BLaER1 (cell line): ENCODE data around the gene SYNGR4.
"Not testable (repeated sequence)": the region's sequence is repeated elsewhere in the genome, so short reads cannot be mapped to it uniquely, and the experiment has no call there.

Source experiments
- H3K27ac ChIP-seq: shearing (Covaris generic); formaldehyde crosslinking; 2 replicates; pipeline ENCODE4 v1.8.1; 2022
- H3K27me3 ChIP-seq: shearing (Covaris generic); formaldehyde crosslinking; 2 replicates; pipeline ENCODE4 v1.8.1; 2022
- H3K36me3 ChIP-seq: shearing (Covaris generic); formaldehyde crosslinking; 2 replicates; pipeline ENCODE4 v1.8.1; 2022
- H3K4me1 ChIP-seq: shearing (Covaris generic); formaldehyde crosslinking; 2 replicates; pipeline ENCODE4 v1.8.1; 2022
- H3K4me2 ChIP-seq: shearing (Covaris generic); formaldehyde crosslinking; 2 replicates; pipeline ENCODE4 v1.8.1; 2022
- H3K4me3 ChIP-seq: shearing (Covaris generic); formaldehyde crosslinking; 2 replicates; pipeline ENCODE4 v1.8.1; 2022
- H3K9ac ChIP-seq: shearing (Covaris generic); formaldehyde crosslinking; 2 replicates; pipeline ENCODE4 v1.8.1; 2022
- H3K9me3 ChIP-seq: shearing (Covaris generic); formaldehyde crosslinking; 2 replicates; pipeline ENCODE4 v1.8.1; 2022
- H4K20me1 ChIP-seq: shearing (Covaris generic); formaldehyde crosslinking; 2 replicates; pipeline ENCODE4 v1.8.1; 2022
- Cebpa-rat ChIP-seq: shearing (Covaris generic); IDR thresholded peaks from 2 replicates; pipeline ENCODE4 v1.8.1; 2022

The SYNGR4 gene, protein sequence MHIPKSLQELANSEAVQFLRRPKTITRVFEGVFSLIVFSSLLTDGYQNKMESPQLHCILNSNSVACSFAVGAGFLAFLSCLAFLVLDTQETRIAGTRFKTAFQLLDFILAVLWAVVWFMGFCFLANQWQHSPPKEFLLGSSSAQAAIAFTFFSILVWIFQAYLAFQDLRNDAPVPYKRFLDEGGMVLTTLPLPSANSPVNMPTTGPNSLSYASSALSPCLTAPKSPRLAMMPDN

DNA sequence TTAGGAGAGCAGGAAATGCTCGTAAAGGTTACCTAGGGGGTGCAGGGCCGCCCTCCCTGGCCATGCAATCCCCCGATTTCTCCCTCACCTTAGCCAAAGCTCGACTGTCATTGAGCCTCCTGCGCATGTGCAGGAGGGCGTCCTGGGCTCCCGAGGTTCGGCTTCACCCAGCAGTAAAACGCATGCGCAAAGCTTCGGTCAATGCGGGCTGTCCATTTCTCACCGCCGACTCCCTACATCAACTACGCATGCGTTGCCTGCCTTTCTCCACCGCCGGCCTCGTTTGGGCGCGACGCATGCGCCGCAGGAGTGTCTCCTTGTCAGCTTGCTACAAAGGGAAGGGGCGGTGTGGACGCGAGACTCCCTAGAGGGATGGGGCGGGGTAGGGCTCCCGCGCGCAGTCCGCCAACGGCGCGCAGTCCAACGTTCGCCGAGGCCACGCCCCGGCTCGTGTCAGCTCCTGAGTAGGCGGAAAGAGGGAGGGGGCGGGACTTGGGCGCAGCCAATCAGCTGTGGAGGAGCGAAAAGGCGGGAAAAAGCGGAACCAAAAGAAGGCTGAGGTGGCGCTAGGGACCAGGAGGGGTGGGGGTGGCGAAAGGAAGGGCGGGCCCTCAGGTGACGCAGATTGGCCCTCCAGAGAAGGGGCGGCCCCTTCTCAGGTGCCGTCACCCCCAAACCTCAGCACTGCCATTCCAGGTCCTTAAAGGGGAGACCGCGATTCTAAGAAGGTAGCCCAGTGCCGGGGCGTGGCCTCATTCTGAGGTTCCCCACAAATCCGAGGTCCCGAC lies at the start of gene SYNGR4, which contains the start of gene TMEM143:
SYNGR4 (plus strand) TSS at position 558 of the 788 bp plus-strand sequence. CDS start 1,476 bp downstream, outside the sequence.
TMEM143 (minus strand) TSS at position 131 of the 788 bp plus-strand sequence; CDS start at position 111, 20 bp downstream.
- Histone ChIP-seq H3K36me3 (peaks cover 6% of the 10 kb centered on the region; the same call in 1 of the 2 replicates), H3K4me3 (peak within 1 kb of the TSS; percentile 69), H3K27ac (peak within 1 kb of the TSS; percentile 87), H3K4me2 (peak within 1 kb of the TSS; percentile 98), H3K27me3 (no peaks in the 10 kb centered on the region), H4K20me1 (no peaks in the 10 kb centered on the region), H3K9ac (peak within 1 kb of the TSS; percentile 83), H3K4me1 (peaks cover 66% of the 10 kb centered on the region), H3K9me3 (no peaks in the 10 kb centered on the region)
- TF ChIP-seq Cebpa-rat = no peak

DNA sequence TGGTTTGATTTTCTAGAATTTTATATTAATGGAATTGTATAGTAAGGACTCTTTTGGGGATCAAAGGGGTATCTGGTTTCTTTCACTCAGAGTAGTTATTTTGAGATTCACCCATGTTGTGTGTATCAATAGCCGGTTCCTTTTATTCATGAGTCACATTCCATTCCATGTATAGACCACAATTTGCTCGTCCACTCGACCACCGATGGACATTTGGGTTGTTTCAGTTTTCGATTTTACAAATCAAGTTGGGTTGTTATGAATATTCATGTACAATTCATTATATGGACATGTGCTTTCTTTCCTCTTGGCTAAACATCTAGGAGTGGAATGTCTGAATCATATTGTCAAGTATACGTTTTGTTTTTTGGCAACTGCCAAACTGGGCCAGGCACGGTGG lies 48.5 kb upstream of the SYNGR4 start:
- Histone ChIP-seq H4K20me1 (no peaks in the 10 kb centered on the region), H3K4me3 (no peak overlapping the region), H3K4me1 (peaks cover 68% of the 10 kb centered on the region), H3K27me3 (no peaks in the 10 kb centered on the region), H3K9me3 (peaks cover 5% of the 10 kb centered on the region; the same call in 1 of the 2 replicates), H3K4me2 (peak overlapping the region; percentile 98), H3K27ac (peak overlapping the region; percentile 68; the same call in 1 of the 2 replicates), H3K9ac (no peak overlapping the region), H3K36me3 (no peaks in the 10 kb centered on the region)
- no peak for TF ChIP-seq Cebpa-rat

DNA sequence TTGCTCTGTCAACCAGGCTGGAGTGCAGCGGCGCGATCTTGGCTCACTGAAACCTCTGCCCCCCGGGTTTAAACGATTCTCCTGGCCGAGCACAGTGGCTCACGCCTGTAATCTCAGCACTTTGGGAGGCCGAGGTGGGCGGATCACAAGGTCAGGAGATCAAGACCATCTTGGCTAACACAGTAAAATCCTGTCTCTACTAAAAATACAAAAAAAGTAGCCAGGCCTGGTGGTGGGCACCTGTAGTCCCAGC lies 46.5 kb upstream of the SYNGR4 start:
- not testable (repeated sequence) for H3K4me3 ChIP-seq, H4K20me1 ChIP-seq, H3K27me3 ChIP-seq, H3K9me3 ChIP-seq, H3K36me3 ChIP-seq
- Histone ChIP-seq H3K27ac (peak overlapping the region; percentile 68), H3K9ac (peak overlapping the region; percentile 49), H3K4me2 (peak overlapping the region; percentile 98), H3K4me1 (peaks cover 77% of the 10 kb centered on the region)

DNA sequence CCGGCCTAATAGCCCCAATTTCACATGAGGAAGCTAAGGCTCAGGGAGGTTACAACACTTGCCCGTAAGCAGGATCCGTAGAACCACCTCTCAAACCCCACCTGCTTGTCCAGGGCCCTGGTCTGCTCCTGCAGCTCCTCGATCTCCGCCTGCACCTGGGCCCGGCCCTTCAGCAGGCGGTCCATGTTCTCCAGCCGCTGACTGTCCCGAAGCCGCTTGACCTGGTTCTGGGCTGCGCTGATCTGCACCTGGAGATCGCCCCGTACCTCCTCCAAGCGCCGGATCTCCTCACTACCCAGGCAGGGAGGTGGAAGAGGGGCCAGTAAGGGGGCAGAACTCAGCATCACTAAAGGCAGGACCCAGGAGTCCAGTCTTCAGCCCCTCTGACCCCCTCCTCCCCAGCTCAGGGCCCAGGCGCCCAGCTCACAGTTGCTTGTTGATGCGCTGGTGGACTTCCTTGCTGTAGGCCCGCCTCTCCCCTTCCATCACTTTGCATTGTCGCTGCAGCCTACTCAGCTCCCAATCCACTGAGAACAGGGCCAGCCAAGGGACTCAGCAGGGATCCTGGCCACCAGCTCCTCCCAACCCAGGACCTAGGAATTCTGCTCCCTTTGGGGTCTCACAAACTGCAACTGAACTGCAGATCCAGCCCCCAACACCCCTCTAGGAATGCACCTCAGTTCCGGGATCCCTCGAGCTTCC lies 45.7 kb upstream of the SYNGR4 start:
- H4K20me1 ChIP-seq = no peaks in the 10 kb centered on the region
- no peaks in the 10 kb centered on the region for H3K36me3 ChIP-seq
- TF ChIP-seq Cebpa-rat = no peak
- no peak overlapping the region for H3K9ac ChIP-seq
- peak overlapping the region; percentile 68 for H3K27ac ChIP-seq
- peaks cover 85% of the 10 kb centered on the region for H3K4me1 ChIP-seq
- no peak overlapping the region for H3K4me3 ChIP-seq
- no peaks in the 10 kb centered on the region for H3K9me3 ChIP-seq
- H3K4me2 ChIP-seq = peak overlapping the region; percentile 98
- H3K27me3 ChIP-seq = no peaks in the 10 kb centered on the region

DNA sequence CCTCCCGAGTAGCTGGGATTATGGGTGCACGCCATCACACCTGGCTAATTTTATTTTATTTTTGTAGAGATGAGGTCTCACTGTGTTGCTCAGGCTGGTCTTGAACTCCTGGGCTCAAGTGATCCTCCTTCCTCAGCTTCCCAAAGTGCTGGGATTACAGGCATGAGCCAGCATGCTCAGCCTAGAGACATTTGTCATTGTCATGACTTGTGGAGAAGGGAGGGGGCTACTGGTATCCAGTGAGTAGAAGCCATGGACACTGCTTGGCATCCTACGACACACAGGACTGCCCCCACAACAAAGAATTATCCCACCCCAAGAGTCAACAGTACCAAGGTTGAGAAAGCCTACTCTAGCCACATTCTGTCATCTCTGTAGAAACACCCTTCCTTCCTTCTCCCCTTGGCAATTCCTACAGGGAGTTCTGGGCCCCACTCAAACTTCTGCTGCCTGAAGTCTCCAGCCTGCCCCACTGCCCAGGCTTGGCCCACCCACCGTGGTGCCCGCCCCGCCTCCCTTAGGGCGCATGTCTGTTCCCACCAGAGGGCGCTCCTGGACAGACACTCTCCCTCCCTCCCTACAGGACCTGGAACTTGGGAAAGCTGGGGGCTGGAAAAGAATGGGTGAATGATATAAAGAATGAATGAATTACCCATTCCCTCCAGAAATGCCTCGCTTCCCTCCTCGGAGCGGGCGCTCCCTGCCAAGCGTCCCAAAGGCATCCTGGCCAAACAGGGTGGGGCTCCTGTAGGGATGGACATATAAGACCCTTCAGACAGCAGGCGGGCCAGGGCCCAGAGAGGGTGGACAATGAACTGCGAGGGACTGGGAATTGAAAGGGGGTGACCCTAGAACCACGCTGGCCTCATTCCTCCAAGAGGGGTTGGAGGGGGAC lies 44.3 kb upstream of the SYNGR4 start:
- peak overlapping the region; percentile 8; the same call in 1 of the 2 replicates for H3K9ac ChIP-seq
- peak overlapping the region; percentile 98 for H3K4me2 ChIP-seq
- TF ChIP-seq Cebpa-rat = no peak
- no peaks in the 10 kb centered on the region for H3K9me3 ChIP-seq
- H3K27ac ChIP-seq = peak overlapping the region; percentile 74
- H3K4me3 ChIP-seq = peak overlapping the region; percentile 76; the same call in 1 of the 2 replicates
- no peaks in the 10 kb centered on the region for H4K20me1 ChIP-seq
- H3K27me3 ChIP-seq = no peaks in the 10 kb centered on the region
- H3K36me3 ChIP-seq = no peaks in the 10 kb centered on the region
- peaks cover 91% of the 10 kb centered on the region for H3K4me1 ChIP-seq

DNA sequence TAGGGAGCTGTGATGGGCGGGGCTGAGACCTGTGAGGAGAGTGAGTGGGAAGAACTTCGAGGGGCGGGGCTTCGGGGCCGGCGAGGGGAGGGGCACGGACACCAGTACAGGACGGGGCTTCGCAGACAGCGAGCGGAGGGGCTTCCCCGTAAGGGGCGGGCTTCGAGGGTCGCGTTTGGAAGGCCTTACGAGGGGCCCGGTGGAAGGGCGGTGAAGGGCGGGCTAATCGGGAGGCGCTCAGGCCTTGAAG lies 42.9 kb upstream of the SYNGR4 start:
- TF ChIP-seq Cebpa-rat = no peak
- peak overlapping the region; percentile 98 for H3K9ac ChIP-seq

DNA sequence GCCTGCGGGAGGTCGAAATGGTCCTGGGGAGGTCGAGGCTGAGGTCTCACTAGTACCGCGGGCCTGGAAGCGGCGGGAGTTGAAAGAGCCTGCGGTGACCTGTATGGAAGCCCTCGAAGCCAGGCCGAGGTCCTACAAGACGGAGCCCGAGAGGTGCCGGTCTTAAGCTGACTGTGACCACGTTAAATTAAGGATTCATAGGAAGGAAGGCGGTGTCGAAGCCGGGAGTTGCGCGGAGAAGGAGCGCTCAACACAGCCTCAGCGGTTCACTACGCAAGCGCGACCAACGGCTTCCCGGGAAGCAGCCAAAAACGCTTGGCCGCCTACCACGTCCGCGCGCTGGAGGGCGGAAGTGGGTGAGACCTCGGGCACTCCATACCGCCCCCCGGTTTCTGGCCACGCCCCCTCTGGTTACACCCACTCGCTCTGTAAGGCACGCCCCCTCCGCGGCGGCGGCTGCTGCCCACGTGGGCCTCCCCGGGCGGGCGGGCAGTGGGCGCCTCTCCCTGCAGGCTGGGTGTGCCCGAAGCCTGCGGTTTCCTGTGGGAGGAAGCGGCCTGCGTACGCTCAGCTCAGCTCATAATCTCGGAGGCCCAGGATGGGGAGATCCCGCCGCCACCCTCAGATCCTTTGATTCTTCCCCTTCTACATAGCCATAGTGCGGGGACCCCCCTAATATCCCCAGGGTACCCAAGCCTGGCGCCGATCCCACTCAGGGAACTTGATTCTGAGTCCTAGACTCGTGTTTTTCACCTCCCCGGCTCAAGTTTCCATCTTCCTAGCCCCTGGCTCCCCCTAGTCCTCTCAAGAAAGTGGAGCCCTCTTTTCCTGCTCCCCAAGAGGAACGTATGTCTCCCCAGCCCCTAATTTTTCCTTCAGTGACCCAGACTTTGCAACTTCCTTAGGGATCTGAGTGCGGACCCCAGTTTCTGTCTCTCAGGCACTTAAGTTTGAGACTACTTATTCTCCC lies 42.3 kb upstream of the SYNGR4 start:
- Histone ChIP-seq H3K9me3 (peaks cover 1% of the 10 kb centered on the region; the same call in 1 of the 2 replicates), H3K36me3 (0 out of 2 replicates have a peak, but pooled peaks cover 3% of the 10 kb centered on the region), H3K27me3 (no peaks in the 10 kb centered on the region), H3K27ac (peak overlapping the region; percentile 100), H3K4me1 (peaks cover 87% of the 10 kb centered on the region), H3K9ac (peak overlapping the region; percentile 98), H4K20me1 (no peaks in the 10 kb centered on the region), H3K4me3 (peak overlapping the region; percentile 76), H3K4me2 (peak overlapping the region; percentile 99)
- TF ChIP-seq Cebpa-rat = no peak

More for the DNA sequence above, 42.9 kb upstream of the SYNGR4 start:
- Histone ChIP-seq H4K20me1 (no peaks in the 10 kb centered on the region), H3K27ac (peak overlapping the region; percentile 100), H3K4me1 (peaks cover 87% of the 10 kb centered on the region), H3K4me3 (peak overlapping the region; percentile 76), H3K36me3 (no peaks in the 10 kb centered on the region), H3K9me3 (no peaks in the 10 kb centered on the region), H3K4me2 (peak overlapping the region; percentile 98), H3K27me3 (no peaks in the 10 kb centered on the region)

DNA sequence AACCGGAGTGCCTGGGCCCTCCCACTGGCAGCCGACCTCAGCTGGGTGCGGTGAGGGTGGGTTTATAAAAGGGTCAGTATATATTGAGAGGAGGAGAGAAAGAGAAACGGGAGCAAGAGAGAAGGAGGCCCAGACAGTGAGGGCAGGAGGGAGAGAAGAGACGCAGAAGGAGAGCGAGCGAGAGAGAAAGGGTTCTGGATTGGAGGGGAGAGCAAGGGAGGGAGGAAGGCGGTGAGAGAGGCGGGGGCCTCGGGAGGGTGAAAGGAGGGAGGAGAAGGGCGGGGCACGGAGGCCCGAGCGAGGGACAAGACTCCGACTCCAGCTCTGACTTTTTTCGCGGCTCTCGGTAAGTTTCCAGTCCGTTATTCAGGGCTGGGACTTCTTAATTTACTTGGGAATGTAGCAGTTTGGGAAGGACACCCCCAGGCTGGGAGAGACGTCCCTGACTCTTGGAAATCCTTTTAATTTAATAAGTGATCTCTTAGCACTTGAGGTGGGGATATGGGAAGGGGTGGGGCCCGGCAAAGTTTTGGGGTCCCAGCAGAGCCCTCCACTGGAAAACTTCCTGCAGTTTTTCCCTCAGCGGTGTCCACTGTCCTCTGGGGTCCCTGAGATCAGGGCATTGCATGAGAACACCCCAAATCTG lies 38.8 kb upstream of the SYNGR4 start, which contains the start of gene EMP3:
EMP3 (plus strand) TSS at position 288 of the 646 bp plus-strand sequence. CDS start 1,293 bp downstream, outside the sequence.
- Histone ChIP-seq H3K4me1 (peaks cover 81% of the 10 kb centered on the region), H3K4me3 (peak within 1 kb of the TSS; percentile 82), H3K9ac (peak within 1 kb of the TSS; percentile 92), H3K27me3 (no peaks in the 10 kb centered on the region), H3K27ac (peak within 1 kb of the TSS; percentile 91), H3K4me2 (peak within 1 kb of the TSS; percentile 99), H3K36me3 (peaks cover 19% of the 10 kb centered on the region), H4K20me1 (no peaks in the 10 kb centered on the region), H3K9me3 (peaks cover 18% of the 10 kb centered on the region; the same call in 1 of the 2 replicates)
- no peak for TF ChIP-seq Cebpa-rat
